ENCODE results near the gene TYSND1. TPM values are rescaled to one million over a fixed set of nuclear protein-coding genes. Genes with fewer than 3 reads are reported as not detected.
"Not testable (repeated sequence)": the region's sequence is repeated elsewhere in the genome, so short reads cannot be mapped to it uniquely, and the experiment has no call there.

Gene TYSND1
- total RNA-seq, 1 experiment from 2014 or later: 9.9 TPM

DNA sequence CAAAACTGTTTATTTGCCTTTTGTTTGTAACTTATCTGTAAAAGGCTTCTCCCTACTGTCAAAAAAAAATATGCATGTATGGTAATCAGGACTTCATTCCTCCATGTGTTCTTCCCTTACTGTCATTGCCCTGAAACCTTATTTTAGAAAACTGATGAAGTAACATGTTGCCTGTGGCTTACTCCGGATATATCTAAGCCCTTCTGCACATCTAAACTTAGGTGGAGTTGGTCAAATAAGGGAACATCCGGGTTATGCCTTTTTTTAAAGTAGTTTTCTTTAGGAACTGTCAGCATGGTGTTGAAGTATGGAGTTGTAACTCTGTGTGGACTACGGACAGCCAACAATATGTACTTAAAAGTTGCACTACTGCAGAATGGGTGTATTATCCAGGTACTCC is 17.7 kb upstream of the TYSND1 start:
- no peak for DNase-seq (ENCODE audit: low read depth)

DNA sequence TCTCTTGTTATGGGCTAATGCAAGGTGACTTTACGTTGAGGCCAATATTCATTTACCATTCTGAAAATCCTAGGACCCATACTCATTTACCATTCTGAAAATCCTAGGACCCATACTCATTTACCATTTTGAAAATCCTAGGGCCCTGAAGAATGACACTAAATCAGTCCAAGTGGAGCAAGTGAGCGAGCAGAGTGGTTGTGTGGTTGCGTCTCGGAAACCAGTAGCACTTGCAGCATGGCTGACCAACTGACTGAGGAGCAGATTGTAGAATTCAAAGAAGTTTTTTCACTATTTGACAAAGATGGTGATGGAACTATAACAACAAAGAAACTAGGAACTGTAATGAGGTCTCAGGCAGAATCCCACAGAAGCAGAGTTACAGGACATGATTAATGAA is 16.9 kb upstream of the TYSND1 start:
- no peak for DNase-seq (ENCODE audit: low read depth)

DNA sequence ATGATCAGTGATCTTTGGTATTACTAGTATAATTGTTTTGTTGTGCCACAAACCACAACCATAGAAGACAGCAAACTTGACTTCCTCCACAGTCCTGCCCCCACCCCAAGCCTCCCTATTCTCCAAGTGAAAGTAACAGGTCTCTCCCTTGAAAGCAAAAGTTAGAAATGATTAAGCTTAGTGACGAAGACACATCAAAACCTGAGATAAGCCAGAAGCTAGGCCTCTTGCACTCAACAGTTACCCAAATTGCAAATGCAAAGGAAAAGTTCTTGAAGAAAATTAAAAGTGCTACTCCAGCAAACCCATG is 16.3 kb upstream of the TYSND1 start:
- no peak for DNase-seq (ENCODE audit: low read depth)

DNA sequence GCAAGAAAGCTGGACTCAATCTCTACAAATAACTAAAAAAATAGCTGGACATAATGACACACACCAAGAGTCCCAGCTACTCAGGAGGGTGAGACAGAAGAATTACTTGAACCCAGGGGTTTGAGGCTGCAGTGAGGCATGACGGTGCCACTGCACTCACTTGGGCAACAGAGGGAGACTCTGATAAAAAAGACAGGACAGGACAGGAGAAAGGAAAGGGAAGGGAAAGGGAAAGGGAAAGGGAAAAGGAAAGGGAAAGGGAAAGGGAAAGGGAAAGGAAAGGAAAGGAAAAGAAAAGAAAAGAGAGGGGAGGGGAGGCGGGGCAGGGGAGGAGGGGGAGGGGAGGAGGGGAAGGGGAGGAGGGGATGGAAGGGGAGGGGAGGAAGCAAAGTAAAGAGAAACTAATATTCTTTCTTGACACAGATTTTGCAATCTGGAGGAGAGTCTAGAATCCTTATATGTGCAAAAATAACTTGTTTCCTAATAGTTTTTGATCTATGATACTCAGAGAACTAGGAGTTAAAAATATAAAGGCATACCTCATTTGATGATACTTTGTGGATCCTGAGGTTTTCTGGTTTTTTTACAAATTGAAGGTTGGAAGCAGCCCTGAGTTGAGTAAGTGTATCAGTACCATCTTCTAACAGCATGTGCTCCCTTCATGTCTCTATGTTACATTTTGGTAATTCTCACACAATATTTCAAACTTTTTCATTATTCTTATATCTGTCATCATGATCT is 15.8 kb upstream of the TYSND1 start:
- no peak for DNase-seq (ENCODE audit: low read depth)

DNA sequence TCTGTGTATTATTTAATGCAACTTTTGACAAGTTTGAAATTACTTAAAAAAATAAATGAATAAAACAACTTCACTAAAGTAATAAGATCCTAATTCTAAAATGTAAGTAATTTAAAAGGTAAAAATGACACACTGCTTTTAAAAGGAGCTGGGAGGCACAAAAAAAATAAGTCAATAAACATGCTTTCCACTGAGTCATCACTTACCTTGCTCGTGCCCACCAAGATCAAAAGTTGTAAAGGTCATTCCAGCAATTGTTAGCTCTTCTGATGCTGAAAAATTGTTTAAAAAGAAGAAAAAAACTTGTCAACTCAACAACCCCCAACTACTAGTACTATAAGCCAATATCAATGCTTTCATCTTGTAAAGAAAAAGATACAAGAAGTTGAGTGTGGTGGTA is 14.3 kb upstream of the TYSND1 start:
- DNase-seq (ENCODE audit: low read depth): no peak

DNA sequence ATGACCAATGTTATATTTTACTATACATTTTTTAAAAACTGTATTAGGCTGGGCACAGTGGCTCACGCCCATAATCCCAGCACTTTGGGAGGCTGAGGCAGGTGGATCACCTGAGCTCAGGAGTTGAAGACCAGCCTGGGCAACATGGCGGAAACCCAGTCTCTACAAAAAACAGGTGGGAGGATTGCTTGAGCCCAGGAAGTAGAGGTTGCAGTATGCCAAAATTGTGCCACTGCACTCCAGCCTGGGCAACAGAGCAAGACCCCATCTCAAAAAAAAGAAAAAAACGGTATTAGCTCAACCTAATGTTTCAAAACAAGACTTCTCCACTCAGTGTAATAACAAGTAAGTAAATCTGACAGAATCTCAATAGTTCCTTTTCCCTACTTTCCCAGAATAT is 12.9 kb upstream of the TYSND1 start:
- DNase-seq (ENCODE audit: low read depth): not testable (repeated sequence)

DNA sequence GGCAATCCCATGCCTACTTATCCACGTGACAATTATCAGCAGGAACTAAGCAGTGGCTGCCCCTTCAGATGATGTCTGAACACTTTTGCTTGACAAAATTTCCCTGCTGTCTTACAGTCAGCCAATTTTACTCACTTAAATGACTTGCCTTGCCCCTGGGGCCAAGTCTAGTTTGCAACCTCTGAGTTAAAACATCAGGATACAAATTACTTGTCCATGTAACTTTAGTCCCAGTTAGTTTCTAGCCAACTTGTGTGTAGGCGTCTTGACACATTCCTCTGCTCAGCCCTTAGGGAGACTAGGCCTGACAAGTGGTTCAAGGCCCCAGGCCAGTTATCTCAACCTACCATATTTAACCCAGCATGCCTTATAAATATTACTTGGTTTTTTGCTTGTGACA is 11.6 kb upstream of the TYSND1 start:
- no peak for DNase-seq (ENCODE audit: low read depth)

DNA sequence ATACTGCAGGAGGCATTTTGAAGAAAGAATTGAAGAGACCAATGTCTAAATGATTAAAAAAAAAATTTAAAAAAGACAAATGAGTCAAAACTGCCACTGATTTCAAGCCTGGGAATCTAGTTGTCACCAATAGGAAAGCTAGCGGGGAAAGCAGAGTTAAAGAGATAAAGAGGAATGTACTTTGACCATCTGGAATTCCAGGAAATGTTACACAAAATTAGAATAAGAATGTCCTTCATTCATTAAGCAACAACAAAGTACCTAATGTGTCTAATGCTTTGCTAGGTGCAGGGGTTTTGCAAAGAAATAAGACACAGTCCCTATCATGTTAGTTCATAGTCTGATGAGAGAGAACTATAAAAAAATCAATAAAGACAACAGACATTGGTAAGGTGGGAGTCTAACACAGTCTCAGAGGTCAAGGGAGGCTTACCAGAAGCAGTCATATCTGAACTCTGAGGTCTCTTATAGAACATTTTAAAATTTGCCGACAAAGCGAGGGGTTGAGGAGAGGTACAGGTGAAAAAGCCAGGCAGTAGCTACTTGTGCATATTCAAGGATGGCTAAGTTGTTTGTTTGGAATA is 8.8 kb upstream of the TYSND1 start:
- no peak for DNase-seq (ENCODE audit: low read depth)

DNA sequence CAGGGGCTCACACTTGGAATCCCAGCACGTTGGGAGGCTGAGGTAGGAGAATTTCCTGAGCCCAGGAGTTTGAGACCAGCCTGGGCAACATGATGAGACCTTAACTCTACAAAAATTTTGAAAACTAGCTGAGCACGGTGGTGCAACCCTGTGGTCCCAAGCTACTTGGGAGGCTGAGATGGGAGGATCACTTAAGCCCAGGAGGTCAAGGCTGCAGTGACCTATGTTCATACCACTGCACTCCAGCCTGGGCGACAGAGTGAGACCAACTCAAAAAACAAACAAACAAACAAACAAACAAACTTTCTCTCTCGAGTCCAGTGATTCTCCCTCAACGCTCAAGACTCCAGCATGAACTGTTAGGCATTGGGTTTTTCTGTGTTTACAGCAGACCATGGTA is 2.0 kb upstream of the TYSND1 start:
- no peak for DNase-seq (ENCODE audit: low read depth)

DNA sequence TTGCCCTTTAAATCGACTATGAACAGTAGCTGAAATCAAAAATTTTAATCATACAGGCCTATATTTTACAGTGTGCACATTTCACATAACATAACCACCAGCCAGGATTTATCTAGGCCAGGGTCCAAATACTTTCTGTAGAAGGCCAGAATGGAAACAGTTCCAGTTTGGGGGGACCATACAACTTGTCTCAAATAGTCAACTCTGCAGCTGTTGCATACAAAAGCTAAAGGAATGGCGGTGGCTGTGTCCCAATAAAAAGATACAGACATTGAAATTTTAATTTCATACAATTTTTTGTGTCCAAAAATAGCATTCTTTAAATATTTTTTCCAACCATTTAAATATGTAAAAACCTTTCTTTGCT is 742 bp upstream of the TYSND1 start:
- DNase-seq (ENCODE audit: low read depth): no peak

DNA sequence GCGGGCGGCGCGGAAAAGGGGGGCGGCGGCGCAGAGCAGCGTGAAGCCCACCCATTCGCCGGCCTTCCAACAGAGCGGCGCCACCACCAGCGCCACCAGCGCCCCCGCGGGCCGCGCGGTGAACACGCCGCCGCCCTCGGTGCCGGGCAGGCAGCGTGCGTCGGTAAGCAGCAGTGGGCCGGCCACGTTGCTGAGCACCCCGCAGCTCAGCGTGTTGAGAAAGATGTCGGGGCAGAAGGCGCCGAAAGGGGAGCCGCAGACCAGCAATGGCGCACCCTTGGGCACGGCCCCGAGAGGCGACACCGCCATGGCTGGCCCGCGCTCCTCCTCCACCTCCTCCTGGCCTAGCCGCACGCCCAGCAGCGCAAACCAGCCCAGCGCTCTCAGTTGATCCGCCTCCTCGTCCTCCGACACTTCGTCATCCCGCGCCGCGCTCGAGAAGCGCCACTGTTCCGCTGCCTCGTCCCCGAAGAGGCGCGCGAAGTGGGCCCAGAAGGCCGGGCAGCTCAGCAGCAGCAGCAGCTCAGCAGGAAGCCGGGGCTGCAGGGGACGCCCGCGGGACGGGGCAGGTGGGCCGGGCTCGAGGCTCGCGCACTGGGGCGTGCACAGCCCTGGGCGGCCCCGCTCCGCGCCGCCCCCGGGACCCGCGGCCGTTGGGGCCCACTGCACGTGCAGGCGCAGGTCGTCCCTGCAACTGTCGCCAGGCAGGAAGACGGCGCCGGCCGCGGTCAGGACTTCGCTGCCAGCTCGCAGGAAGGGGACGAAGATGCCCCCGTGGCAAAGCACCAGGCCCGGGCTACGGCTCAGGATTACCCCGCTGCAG is 623 bp downstream of the TYSND1 start:
- peak; percentile 70 for DNase-seq (ENCODE audit: low read depth)

DNA sequence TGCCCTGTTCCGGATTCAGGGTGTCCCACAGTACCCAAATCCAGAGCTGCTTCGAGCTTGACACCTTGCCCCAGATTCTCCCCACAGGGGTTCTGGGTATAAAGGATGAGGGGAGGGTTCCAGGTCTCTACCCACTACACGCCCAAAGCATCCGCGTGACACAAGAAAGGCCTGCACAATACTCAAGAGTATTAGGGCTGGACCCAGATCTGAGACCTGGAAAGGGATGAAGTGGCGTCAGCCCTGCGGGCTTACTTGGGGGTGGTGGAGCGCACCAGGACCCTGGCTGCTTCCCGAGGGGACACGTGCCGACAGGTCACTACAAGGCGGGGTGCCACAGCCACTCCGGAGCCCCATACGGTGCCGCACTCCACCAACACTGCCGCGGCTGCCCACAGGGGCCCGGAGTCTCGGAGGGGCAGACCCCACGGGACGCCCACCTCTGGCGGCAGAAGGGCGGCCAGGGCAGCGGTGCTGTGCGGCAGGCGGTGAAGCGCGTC is 1.3 kb downstream of the TYSND1 start:
- DNase-seq (ENCODE audit: low read depth): no peak

DNA sequence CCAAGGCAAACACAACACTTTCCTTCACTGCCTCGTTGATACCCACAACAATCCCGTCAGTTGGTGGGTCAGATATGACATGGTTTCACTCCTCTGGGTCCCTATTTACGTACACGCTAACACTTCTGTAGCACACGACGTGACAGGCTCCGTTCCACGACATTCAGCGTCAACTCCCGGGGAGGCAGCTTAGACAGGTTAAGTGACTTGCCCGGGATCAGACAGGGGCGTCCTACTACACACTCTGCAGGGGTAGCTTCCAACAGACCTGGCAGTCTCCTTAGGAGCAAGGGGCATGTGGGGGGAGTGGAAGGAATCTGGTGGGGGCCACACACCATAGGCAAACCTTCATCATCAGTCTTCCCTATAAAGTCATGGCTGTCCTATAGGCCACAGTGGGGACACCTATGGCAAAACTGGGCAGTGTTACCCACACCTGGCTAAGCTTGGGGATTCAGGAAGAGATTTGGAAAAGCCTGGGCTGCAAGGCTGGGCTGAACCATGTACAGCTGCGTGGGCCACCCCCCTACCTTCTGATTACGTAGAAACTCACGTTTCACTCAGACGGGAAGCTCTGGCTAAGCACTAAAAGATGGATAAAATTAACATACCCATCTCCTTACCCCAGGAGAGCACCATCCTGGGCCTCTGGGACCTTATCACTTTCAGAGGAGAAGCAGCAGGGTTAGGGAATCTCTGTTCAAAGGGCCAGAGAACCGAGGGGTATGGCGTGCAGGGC is 2.0 kb downstream of the TYSND1 start:
- DNase-seq (ENCODE audit: low read depth): no peak

DNA sequence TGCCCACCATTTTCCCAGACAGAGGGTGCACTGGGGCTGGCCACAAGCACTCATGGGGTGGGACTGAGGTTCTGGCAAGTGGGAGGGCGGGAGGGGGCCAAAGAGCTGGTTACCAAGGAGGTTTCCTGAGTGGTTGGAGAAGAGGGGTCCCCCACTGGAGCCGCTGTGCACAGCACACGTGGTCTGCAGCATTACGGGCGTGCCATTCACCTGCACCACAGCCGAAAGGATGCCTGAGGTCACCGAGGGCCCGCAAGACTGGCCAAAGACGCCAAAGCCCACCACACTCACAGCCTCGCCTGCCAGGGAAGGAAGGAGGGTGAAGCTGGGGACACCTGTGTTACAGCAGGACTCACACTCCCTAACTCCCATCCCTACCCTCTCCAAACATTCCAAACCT is 3.9 kb downstream of the TYSND1 start:
- no peak for DNase-seq (ENCODE audit: low read depth)

DNA sequence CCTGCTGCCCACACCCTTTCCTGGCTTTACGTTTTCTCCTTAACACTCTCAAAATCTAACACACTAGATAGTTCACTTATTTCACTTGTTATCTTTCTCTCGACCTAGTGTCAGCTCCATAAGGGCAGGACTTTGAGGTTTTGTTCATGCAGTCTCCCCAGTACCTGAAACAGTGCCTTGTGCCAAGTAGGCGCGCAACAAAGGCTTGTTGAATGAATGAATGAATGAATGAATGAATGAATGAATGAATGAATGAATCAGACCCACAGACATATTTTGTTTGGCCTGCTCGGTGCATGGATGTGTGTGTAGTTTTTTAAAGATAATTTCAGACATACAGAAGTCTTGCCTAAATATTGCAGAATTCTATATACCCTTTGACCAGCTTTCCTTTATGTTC is 6.2 kb downstream of the TYSND1 start:
- DNase-seq (ENCODE audit: low read depth): no peak

DNA sequence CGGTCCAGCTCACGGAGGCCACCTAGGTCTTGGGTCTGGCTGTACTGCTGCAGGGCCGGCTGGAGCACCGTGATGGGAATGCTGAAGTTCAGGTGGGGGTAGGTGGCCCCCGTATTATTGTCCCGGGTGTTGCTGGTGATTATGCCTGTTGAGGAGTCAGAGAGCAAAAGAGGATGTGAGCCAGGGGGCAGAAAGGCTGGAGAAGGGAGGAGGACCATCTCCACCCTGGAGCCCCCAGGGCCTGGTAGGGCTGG is 6.6 kb downstream of the TYSND1 start:
- no peak for DNase-seq (ENCODE audit: low read depth)

DNA sequence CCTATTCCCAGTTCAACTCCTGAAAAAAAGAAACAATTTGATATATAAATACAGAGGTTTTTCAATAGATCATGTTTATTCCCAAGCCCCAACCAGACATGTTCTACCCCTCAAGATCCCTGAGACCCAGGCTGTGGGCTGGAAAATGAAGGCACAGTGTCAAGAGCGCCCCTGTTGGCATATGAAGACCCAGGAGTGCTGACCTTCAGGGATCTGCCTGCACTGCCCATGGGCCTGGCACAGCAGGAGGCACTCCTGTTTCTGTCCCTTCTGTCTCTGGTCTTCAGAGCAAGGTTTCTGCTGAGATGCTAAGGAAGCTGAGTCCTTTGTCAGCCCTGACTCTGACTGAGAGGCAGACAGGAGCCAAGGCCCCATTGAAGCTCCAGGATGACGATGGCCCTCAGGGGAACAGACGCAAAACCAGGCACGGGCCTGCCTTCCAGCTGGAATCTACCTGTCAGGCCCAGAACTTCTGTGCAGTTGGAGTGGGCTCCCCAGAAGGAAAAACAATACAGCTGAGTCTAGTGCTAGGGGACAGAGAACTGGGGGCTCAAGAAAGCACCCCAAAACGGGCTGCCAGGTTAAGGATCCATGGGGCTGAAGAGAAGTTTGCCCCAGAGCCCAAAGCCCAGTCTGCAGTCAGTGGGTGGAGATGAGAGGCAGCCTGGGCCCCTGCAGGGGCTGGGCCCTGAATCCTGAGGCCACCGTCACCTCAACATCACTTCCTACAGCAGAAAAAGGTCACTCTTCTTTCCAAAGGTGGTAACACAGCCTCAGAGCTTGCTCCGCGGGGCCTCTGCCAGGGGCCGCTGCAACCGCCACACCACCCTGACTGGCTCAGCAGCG is 7.1 kb downstream of the TYSND1 start:
- DNase-seq (ENCODE audit: low read depth): no peak

DNA sequence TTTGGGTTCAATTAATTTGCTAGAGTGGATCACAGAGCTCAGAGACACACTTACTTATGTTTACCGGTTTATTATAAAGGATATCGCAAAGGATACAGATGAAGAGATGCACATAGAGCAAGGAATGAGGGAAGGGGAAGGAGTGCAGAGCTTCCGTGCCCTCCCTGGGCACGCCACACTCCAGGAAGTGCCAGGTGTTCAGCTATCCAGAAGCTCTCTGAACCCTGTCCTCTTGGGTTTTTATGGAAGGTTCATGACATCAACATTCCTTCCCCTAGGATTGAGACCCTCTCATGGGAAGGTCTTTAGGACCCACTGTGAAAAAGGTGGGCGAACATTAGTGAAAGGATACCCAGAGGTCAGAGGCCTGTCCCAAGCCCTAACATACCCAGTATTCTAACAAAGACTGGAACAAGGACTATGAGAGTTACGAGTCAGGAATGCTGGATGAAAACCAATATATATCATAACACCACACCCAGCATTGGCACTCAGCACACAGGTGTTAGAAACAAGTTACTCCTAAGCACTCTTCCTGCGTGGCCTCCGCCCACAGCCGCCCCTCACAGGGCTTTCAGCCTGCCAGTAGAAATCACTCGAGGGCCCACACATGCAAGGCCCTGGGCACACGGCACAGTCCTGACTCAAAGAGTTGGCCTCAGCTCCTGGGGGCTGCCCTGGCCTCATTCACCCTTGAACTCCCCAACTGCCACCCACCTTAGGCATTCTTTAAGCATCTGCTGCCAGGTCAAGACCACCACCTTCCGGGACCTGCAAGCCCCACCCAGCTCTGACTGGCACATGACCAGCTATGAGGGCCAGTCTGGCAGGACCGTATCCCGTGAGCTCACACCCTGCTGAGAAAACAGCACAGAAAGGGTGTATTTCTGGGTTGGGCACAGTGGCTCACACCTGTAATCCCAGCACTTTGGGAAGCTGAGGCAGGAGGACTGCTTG is 8.3 kb downstream of the TYSND1 start:
- no peak for DNase-seq (ENCODE audit: low read depth)

DNA sequence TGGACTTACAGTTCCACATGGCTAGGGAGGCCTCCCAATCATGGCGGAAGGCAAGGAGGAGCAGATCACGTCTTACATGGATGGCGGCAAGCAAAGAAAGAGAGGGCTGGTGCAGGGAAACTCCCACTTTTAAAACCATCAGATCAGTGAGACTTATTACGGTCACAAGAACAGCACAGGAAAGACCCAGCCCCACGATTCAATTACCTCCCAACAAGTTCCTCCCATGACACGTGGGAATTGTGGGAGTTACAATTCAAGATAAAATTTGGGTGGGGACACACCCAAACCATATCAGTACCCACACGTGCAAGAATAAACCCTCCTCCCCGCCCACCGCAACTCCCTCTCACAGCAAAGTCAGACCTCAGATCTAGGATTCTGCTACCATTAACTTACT is 9.4 kb downstream of the TYSND1 start:
- no peak for DNase-seq (ENCODE audit: low read depth)

DNA sequence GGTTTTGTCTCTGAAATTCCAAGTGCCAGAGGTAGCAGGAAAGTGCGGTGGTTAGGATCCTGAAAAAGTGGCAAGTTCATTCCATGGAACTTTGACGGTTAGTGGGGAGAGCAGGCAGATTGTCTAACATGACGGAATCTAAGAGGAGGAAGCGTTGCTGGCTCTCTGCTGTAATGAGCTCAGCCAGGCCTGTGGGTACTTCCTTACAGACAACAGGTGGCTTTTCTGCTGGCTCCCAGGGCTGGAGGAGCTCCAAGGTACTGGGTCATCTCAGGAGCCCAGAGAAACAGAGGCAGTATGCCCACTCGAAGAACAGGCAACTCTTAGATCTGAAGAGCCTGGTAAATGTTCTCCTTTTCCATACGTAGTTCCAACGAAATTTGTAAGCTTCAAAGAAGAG is 10.8 kb downstream of the TYSND1 start:
- DNase-seq (ENCODE audit: low read depth): no peak

DNA sequence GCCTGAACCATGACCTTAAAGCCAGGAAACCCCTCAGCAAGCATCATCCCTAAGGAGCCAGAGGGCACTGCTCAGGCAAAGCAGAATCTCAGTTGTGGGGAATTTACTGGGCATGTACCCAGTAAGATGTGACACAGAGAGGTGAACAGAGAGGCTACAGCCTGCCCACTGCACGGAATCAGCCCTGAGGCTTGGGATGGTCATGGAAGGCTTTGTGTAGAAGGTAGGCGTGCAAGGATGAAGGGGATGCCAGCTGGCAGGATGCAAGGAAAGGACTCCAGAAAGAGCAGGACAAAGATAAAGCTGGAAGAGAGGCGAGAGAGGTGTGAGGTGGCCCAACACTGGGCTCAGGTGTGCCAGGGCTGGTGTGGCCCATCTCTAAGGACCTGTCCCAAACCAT is 11.5 kb downstream of the TYSND1 start:
- DNase-seq (ENCODE audit: low read depth): no peak
